Skeletal muscle tissue (tissue), 4 donors: Measurements from ENCODE around the gene HOXA1. TPM values are rescaled to one million over a fixed set of nuclear protein-coding genes. Genes with fewer than 3 reads are reported as not detected.

Experiments used
- H3K27ac ChIP-seq: one replicate; pipeline ENCODE4 v1.7.0; 2013; ENCODE audit warnings: mild to moderate bottlenecking, low read depth, low read length, inconsistent platforms
- H3K27me3 ChIP-seq, 3 donors: one replicate each; pipeline ENCODE4 v1.7.0; 2013; ENCODE audit warnings: low read length in 3 of 3; ENCODE audit not compliant: control insufficient read depth in 3 of 3, insufficient read depth in 3 of 3
- H3K36me3 ChIP-seq, 3 donors: one replicate each; pipeline ENCODE4 v1.7.0; 2013; ENCODE audit warnings: low read length in 3 of 3; ENCODE audit not compliant: control insufficient read depth in 3 of 3, insufficient read depth in 3 of 3
- H3K4me1 ChIP-seq, 3 donors: one replicate each; pipeline ENCODE4 v1.7.0; 2013; ENCODE audit warnings: low read length in 3 of 3, mild to moderate bottlenecking in 3 of 3; ENCODE audit not compliant: control insufficient read depth in 3 of 3, insufficient read depth in 3 of 3
- H3K4me3 ChIP-seq, 3 donors: one replicate each; pipeline ENCODE4 v1.7.0; 2013; ENCODE audit warnings: low read length in 3 of 3
- H3K9ac ChIP-seq, 3 donors: one replicate each; pipeline ENCODE4 v1.7.0; 2013; ENCODE audit warnings: low read length in 3 of 3, mild to moderate bottlenecking in 3 of 3, moderate library complexity in 2 of 3, low read depth in 1 of 3
- H3K9me3 ChIP-seq, 3 donors: one replicate each; pipeline ENCODE4 v1.7.0; 2013; ENCODE audit warnings: low read length in 3 of 3; ENCODE audit not compliant: control insufficient read depth in 3 of 3
- total RNA-seq: library from RNA; depleted of rRNA; stranded (reverse); fragments of >200 nt; gene quantifications from one replicate; pipeline ENCODE4 v1.2.3, GENCODE V29; 2014
- donor health status: Osteomylitis.

The HOXA1 gene
- total RNA-seq, 1 donor from 2014 or later = not detected

GRCh38 chr7:27140126-27140857, 44.5 kb upstream of the HOXA1 start:
- H3K9ac ChIP-seq = no peak overlapping the region
- no peak overlapping the region for H3K4me3 ChIP-seq
- H3K9me3 ChIP-seq = no peaks in the 10 kb centered on the region
- no peaks in the 10 kb centered on the region for H3K27me3 ChIP-seq
- peaks cover 14 to 43% (median 22%) of the 10 kb centered on the region in 3 donors for H3K36me3 ChIP-seq
- no peak overlapping the region for H3K27ac ChIP-seq
- H3K4me1 ChIP-seq = peaks cover 7 to 23% (median 17%) of the 10 kb centered on the region in 3 donors

- H3K27me3 ChIP-seq = no peaks in the 10 kb centered on the region
- no peak overlapping the region for H3K9ac ChIP-seq
- H3K27ac ChIP-seq = no peak overlapping the region
- no peaks in the 10 kb centered on the region for H3K9me3 ChIP-seq
- no peak overlapping the region for H3K4me3 ChIP-seq
- peaks cover 14 to 36% (median 18%) of the 10 kb centered on the region in 3 donors for H3K36me3 ChIP-seq
- H3K4me1 ChIP-seq = peaks cover 11 to 30% (median 20%) of the 10 kb centered on the region in 3 donors
Observed at GRCh38 chr7:27139334-27140125, 43.7 kb upstream of the HOXA1 start.

GRCh38 chr7:27138985-27139333, 43.2 kb upstream of the HOXA1 start:
- Histone ChIP-seq H3K9me3 (no peaks in the 10 kb centered on the region), H3K4me1 (peaks cover 16 to 35% (median 25%) of the 10 kb centered on the region in 3 donors), H3K36me3 (peaks cover 10 to 30% (median 14%) of the 10 kb centered on the region in 3 donors), H3K9ac (no peak overlapping the region), H3K27me3 (no peaks in the 10 kb centered on the region), H3K4me3 (no peak overlapping the region), H3K27ac (no peak overlapping the region)

- H3K4me3 ChIP-seq = no peak overlapping the region
- peaks cover 8 to 28% (median 11%) of the 10 kb centered on the region in 3 donors for H3K36me3 ChIP-seq
- no peak overlapping the region for H3K27ac ChIP-seq
- H3K27me3 ChIP-seq = no peaks in the 10 kb centered on the region
- H3K4me1 ChIP-seq = peaks cover 19 to 40% (median 30%) of the 10 kb centered on the region in 3 donors
- no peak overlapping the region for H3K9ac ChIP-seq
- H3K9me3 ChIP-seq = no peaks in the 10 kb centered on the region
Observed at GRCh38 chr7:27138472-27138871, 42.7 kb upstream of the HOXA1 start.

- H3K27me3 ChIP-seq = no peaks in the 10 kb centered on the region
- peaks cover 19 to 44% (median 35%) of the 10 kb centered on the region in 3 donors for H3K4me1 ChIP-seq
- peaks cover 7 to 21% (median 8%) of the 10 kb centered on the region in 3 donors for H3K36me3 ChIP-seq
- H3K9me3 ChIP-seq = no peaks in the 10 kb centered on the region
- no peak overlapping the region for H3K9ac ChIP-seq
- no peak overlapping the region for H3K27ac ChIP-seq
- no peak overlapping the region for H3K4me3 ChIP-seq
Observed at GRCh38 chr7:27137640-27138315, 42.0 kb upstream of the HOXA1 start.

- H3K27ac ChIP-seq = no peak overlapping the region
- H3K9ac ChIP-seq = peak overlapping the region in 1 of 3 donors; percentile 20
- peaks cover 0 to 3% (median 0%) of the 10 kb centered on the region in 3 donors for H3K36me3 ChIP-seq
- H3K4me3 ChIP-seq = peak overlapping the region in 1 of 3 donors; percentile 27
- no peaks in the 10 kb centered on the region for H3K9me3 ChIP-seq
- no peaks in the 10 kb centered on the region for H3K27me3 ChIP-seq
- H3K4me1 ChIP-seq = peaks cover 29 to 56% (median 52%) of the 10 kb centered on the region in 3 donors
Observed at GRCh38 chr7:27134392-27134791, 38.6 kb upstream of the HOXA1 start.

GRCh38 chr7:27133409-27134231, 37.8 kb upstream of the HOXA1 start:
- Histone ChIP-seq H3K9ac (no peak overlapping the region), H3K36me3 (peaks cover 0 to 5% (median 0%) of the 10 kb centered on the region in 3 donors), H3K4me1 (peaks cover 36 to 61% (median 60%) of the 10 kb centered on the region in 3 donors), H3K27ac (no peak overlapping the region), H3K27me3 (no peaks in the 10 kb centered on the region), H3K9me3 (no peaks in the 10 kb centered on the region), H3K4me3 (no peak overlapping the region)

- Histone ChIP-seq H3K9ac (no peak overlapping the region), H3K27me3 (no peaks in the 10 kb centered on the region), H3K4me1 (peaks cover 39 to 64% (median 62%) of the 10 kb centered on the region in 3 donors), H3K27ac (no peak overlapping the region), H3K9me3 (no peaks in the 10 kb centered on the region), H3K36me3 (peaks cover 0 to 4% (median 0%) of the 10 kb centered on the region in 3 donors), H3K4me3 (no peak overlapping the region)
Observed at GRCh38 chr7:27132978-27133377, 37.2 kb upstream of the HOXA1 start.

GRCh38 chr7:27132214-27132613, 36.4 kb upstream of the HOXA1 start:
- no peak overlapping the region for H3K9ac ChIP-seq
- H3K36me3 ChIP-seq = peaks cover 0 to 4% (median 0%) of the 10 kb centered on the region in 3 donors
- H3K4me1 ChIP-seq = peaks cover 45 to 70% (median 69%) of the 10 kb centered on the region in 3 donors
- H3K4me3 ChIP-seq = no peak overlapping the region
- H3K27me3 ChIP-seq = no peaks in the 10 kb centered on the region
- H3K9me3 ChIP-seq = no peaks in the 10 kb centered on the region
- no peak overlapping the region for H3K27ac ChIP-seq
